ENCODE data around the gene IL17RE. TPM values are rescaled to one million over a fixed set of nuclear protein-coding genes. Genes with fewer than 3 reads are reported as not detected.

The IL17RE gene
- total and polyA plus RNA-seq, 9 of the 15 experiments (the other 6 are each of a cell fraction or from before 2014, with no cell fraction given) = 0.32 to 1.9 (median 0.51) TPM; not detected in 4

DNA sequence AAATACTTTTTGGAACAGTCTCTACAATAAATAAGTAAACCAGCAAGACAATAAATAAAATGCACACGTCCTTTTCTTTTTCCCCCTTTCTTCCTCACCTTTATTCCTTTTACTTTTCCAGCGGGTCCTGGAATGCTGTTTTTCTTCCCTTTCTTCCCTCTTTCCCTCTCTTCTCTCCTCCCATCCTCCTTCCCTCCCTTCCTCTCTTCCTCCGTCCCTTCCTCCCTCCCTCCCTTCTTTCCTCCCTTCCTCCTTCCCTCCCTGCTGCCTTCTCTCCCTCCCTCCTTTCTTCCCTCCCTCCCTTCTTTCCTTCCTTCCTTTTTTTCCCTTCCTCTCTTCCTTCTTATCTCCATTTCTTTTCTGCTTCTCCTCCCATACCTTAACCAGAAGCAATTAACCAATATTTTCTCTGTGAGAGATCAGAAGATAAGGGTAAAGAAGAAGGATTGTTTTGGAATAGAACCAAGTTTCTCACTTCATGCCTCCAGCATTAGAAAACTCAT, 3.3 kb upstream of the IL17RE start (continued):
- TF ChIP-seq, protein P1, sequence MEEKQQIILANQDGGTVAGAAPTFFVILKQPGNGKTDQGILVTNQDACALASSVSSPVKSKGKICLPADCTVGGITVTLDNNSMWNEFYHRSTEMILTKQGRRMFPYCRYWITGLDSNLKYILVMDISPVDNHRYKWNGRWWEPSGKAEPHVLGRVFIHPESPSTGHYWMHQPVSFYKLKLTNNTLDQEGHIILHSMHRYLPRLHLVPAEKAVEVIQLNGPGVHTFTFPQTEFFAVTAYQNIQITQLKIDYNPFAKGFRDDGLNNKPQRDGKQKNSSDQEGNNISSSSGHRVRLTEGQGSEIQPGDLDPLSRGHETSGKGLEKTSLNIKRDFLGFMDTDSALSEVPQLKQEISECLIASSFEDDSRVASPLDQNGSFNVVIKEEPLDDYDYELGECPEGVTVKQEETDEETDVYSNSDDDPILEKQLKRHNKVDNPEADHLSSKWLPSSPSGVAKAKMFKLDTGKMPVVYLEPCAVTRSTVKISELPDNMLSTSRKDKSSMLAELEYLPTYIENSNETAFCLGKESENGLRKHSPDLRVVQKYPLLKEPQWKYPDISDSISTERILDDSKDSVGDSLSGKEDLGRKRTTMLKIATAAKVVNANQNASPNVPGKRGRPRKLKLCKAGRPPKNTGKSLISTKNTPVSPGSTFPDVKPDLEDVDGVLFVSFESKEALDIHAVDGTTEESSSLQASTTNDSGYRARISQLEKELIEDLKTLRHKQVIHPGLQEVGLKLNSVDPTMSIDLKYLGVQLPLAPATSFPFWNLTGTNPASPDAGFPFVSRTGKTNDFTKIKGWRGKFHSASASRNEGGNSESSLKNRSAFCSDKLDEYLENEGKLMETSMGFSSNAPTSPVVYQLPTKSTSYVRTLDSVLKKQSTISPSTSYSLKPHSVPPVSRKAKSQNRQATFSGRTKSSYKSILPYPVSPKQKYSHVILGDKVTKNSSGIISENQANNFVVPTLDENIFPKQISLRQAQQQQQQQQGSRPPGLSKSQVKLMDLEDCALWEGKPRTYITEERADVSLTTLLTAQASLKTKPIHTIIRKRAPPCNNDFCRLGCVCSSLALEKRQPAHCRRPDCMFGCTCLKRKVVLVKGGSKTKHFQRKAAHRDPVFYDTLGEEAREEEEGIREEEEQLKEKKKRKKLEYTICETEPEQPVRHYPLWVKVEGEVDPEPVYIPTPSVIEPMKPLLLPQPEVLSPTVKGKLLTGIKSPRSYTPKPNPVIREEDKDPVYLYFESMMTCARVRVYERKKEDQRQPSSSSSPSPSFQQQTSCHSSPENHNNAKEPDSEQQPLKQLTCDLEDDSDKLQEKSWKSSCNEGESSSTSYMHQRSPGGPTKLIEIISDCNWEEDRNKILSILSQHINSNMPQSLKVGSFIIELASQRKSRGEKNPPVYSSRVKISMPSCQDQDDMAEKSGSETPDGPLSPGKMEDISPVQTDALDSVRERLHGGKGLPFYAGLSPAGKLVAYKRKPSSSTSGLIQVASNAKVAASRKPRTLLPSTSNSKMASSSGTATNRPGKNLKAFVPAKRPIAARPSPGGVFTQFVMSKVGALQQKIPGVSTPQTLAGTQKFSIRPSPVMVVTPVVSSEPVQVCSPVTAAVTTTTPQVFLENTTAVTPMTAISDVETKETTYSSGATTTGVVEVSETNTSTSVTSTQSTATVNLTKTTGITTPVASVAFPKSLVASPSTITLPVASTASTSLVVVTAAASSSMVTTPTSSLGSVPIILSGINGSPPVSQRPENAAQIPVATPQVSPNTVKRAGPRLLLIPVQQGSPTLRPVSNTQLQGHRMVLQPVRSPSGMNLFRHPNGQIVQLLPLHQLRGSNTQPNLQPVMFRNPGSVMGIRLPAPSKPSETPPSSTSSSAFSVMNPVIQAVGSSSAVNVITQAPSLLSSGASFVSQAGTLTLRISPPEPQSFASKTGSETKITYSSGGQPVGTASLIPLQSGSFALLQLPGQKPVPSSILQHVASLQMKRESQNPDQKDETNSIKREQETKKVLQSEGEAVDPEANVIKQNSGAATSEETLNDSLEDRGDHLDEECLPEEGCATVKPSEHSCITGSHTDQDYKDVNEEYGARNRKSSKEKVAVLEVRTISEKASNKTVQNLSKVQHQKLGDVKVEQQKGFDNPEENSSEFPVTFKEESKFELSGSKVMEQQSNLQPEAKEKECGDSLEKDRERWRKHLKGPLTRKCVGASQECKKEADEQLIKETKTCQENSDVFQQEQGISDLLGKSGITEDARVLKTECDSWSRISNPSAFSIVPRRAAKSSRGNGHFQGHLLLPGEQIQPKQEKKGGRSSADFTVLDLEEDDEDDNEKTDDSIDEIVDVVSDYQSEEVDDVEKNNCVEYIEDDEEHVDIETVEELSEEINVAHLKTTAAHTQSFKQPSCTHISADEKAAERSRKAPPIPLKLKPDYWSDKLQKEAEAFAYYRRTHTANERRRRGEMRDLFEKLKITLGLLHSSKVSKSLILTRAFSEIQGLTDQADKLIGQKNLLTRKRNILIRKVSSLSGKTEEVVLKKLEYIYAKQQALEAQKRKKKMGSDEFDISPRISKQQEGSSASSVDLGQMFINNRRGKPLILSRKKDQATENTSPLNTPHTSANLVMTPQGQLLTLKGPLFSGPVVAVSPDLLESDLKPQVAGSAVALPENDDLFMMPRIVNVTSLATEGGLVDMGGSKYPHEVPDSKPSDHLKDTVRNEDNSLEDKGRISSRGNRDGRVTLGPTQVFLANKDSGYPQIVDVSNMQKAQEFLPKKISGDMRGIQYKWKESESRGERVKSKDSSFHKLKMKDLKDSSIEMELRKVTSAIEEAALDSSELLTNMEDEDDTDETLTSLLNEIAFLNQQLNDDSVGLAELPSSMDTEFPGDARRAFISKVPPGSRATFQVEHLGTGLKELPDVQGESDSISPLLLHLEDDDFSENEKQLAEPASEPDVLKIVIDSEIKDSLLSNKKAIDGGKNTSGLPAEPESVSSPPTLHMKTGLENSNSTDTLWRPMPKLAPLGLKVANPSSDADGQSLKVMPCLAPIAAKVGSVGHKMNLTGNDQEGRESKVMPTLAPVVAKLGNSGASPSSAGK (IDR thresholded peaks at IDR 0.05) = no peak
- TF ChIP-seq DDX20 (tag; IDR thresholded peaks at IDR 0.05; ENCODE audit: low read depth) (no peak), SMARCE1 (IDR thresholded peaks at IDR 0.05) (0 out of 2 replicates have a peak, but pooled peaks have one; percentile 79), ZNF140 (CRISPR knock-in tag; IDR thresholded peaks at IDR 0.05) (no peak), ATF1 (CRISPR knock-in tag; IDR thresholded peaks at IDR 0.05) (no peak), ATF1 (tag; IDR thresholded peaks at IDR 0.05) (no peak)
- TF ChIP-seq, protein P2, sequence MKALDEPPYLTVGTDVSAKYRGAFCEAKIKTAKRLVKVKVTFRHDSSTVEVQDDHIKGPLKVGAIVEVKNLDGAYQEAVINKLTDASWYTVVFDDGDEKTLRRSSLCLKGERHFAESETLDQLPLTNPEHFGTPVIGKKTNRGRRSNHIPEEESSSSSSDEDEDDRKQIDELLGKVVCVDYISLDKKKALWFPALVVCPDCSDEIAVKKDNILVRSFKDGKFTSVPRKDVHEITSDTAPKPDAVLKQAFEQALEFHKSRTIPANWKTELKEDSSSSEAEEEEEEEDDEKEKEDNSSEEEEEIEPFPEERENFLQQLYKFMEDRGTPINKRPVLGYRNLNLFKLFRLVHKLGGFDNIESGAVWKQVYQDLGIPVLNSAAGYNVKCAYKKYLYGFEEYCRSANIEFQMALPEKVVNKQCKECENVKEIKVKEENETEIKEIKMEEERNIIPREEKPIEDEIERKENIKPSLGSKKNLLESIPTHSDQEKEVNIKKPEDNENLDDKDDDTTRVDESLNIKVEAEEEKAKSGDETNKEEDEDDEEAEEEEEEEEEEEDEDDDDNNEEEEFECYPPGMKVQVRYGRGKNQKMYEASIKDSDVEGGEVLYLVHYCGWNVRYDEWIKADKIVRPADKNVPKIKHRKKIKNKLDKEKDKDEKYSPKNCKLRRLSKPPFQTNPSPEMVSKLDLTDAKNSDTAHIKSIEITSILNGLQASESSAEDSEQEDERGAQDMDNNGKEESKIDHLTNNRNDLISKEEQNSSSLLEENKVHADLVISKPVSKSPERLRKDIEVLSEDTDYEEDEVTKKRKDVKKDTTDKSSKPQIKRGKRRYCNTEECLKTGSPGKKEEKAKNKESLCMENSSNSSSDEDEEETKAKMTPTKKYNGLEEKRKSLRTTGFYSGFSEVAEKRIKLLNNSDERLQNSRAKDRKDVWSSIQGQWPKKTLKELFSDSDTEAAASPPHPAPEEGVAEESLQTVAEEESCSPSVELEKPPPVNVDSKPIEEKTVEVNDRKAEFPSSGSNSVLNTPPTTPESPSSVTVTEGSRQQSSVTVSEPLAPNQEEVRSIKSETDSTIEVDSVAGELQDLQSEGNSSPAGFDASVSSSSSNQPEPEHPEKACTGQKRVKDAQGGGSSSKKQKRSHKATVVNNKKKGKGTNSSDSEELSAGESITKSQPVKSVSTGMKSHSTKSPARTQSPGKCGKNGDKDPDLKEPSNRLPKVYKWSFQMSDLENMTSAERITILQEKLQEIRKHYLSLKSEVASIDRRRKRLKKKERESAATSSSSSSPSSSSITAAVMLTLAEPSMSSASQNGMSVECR (CRISPR knock-in tag; IDR thresholded peaks at IDR 0.05) = no peak
- TF ChIP-seq, protein P3, sequence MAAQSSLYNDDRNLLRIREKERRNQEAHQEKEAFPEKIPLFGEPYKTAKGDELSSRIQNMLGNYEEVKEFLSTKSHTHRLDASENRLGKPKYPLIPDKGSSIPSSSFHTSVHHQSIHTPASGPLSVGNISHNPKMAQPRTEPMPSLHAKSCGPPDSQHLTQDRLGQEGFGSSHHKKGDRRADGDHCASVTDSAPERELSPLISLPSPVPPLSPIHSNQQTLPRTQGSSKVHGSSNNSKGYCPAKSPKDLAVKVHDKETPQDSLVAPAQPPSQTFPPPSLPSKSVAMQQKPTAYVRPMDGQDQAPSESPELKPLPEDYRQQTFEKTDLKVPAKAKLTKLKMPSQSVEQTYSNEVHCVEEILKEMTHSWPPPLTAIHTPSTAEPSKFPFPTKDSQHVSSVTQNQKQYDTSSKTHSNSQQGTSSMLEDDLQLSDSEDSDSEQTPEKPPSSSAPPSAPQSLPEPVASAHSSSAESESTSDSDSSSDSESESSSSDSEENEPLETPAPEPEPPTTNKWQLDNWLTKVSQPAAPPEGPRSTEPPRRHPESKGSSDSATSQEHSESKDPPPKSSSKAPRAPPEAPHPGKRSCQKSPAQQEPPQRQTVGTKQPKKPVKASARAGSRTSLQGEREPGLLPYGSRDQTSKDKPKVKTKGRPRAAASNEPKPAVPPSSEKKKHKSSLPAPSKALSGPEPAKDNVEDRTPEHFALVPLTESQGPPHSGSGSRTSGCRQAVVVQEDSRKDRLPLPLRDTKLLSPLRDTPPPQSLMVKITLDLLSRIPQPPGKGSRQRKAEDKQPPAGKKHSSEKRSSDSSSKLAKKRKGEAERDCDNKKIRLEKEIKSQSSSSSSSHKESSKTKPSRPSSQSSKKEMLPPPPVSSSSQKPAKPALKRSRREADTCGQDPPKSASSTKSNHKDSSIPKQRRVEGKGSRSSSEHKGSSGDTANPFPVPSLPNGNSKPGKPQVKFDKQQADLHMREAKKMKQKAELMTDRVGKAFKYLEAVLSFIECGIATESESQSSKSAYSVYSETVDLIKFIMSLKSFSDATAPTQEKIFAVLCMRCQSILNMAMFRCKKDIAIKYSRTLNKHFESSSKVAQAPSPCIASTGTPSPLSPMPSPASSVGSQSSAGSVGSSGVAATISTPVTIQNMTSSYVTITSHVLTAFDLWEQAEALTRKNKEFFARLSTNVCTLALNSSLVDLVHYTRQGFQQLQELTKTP (IDR thresholded peaks at IDR 0.05; ENCODE audit: low read depth in 1 of 2, partially characterized antibody in 2 of 2) = peak in 1 of 2 experiments; percentile 65

Data from K562 (cell line).